ENCODE data around the gene ELK4. TPM values are rescaled to one million over a fixed set of nuclear protein-coding genes. Genes with fewer than 3 reads are reported as not detected.

The ELK4 gene
- total and polyA plus RNA-seq, 2 experiments from 2014 or later = 5.1 to 19.7 TPM

GRCh38 chr1:205587581-205587980 lies 44.2 kb downstream of the ELK4 start:
- no peaks in the 10 kb centered on the region for H4K20me1 ChIP-seq (replicated peaks; ENCODE audit: insufficient read depth)
- Mint-ChIP-seq H3K9me3 (no peaks in the 10 kb centered on the region), H3K4me3 (no peak overlapping the region; the same call in 2 of the 3 replicates), H3K27ac (no peak overlapping the region), H3K27me3 (ENCODE audit: insufficient read depth, low read depth, poor library complexity) (peaks cover 2% of the 10 kb centered on the region), H3K36me3 (ENCODE audit: low read depth) (no peaks in the 10 kb centered on the region), H3K4me1 (peaks cover 7% of the 10 kb centered on the region; the same call in 2 of the 3 replicates)
- no peak overlapping the region for H3K4me2 ChIP-seq
- H3K4me1 ChIP-seq (ENCODE audit: insufficient read depth) = peaks cover 8% of the 10 kb centered on the region; the same call in 1 of the 2 replicates
- TF ChIP-seq NANOG (IDR thresholded peaks at IDR 0.05; ENCODE audit: borderline replicate concordance) (no peak), STAT1 (IDR thresholded peaks at IDR 0.05; ENCODE audit: unreplicated experiment) (no peak), CREB1 (CRISPR knock-in tag; IDR thresholded peaks at IDR 0.05; ENCODE audit: low read depth) (no peak)
- no peak overlapping the region for H3K4me3 ChIP-seq
- H3K79me2 ChIP-seq (replicated peaks; ENCODE audit: insufficient read depth) = no peaks in the 10 kb centered on the region
- ATAC-seq = no peak
- H3K27me3 ChIP-seq (ENCODE audit: insufficient read depth) = peaks cover 4% of the 10 kb centered on the region; the same call in 1 of the 2 replicates
- no peak overlapping the region for H2AFZ ChIP-seq
- no peaks in the 10 kb centered on the region for H3F3A ChIP-seq (replicated peaks; ENCODE audit: low read depth)
- DNase-seq (ENCODE audit: low spot score) = no peak
- no peaks in the 10 kb centered on the region for H3K9me2 ChIP-seq (ENCODE audit: insufficient read depth)
- H3K27ac ChIP-seq (ENCODE audit: low read depth) = no peak overlapping the region
- H3K36me3 ChIP-seq (ENCODE audit: insufficient read depth) = no peaks in the 10 kb centered on the region

GRCh38 chr1:205585835-205586785 lies 45.7 kb downstream of the ELK4 start:
- no peaks in the 10 kb centered on the region for H3K36me3 Mint-ChIP-seq (ENCODE audit: low read depth)
- no peaks in the 10 kb centered on the region for H3K9me3 Mint-ChIP-seq
- Histone ChIP-seq H3K79me2 (replicated peaks; ENCODE audit: insufficient read depth) (no peaks in the 10 kb centered on the region), H3K36me3 (ENCODE audit: insufficient read depth) (no peaks in the 10 kb centered on the region), H2AFZ (no peak overlapping the region), H4K20me1 (replicated peaks; ENCODE audit: insufficient read depth) (no peaks in the 10 kb centered on the region), H3K27me3 (ENCODE audit: insufficient read depth) (peaks cover 4% of the 10 kb centered on the region; the same call in 1 of the 2 replicates), H3K4me2 (no peak overlapping the region), H3K4me1 (ENCODE audit: insufficient read depth) (no peaks in the 10 kb centered on the region), H3K9me2 (ENCODE audit: insufficient read depth) (no peaks in the 10 kb centered on the region), H3K4me3 (no peak overlapping the region), H3F3A (replicated peaks; ENCODE audit: low read depth) (no peaks in the 10 kb centered on the region), H3K27ac (ENCODE audit: low read depth) (no peak overlapping the region)
- peaks cover 3% of the 10 kb centered on the region; the same call in 1 of the 3 replicates for H3K4me1 Mint-ChIP-seq
- H3K27me3 Mint-ChIP-seq (ENCODE audit: insufficient read depth, low read depth, poor library complexity) = peaks cover 5% of the 10 kb centered on the region
- ATAC-seq (no peak), DNase-seq (ENCODE audit: low spot score) (no peak)
- no peak overlapping the region for H3K4me3 Mint-ChIP-seq
- H3K27ac Mint-ChIP-seq = no peak overlapping the region
- TF ChIP-seq CREB1 (CRISPR knock-in tag; IDR thresholded peaks at IDR 0.05; ENCODE audit: low read depth) (no peak), ZNF331 (CRISPR knock-in tag; IDR thresholded peaks at IDR 0.05; ENCODE audit: low read depth) (no peak), JUNB (IDR thresholded peaks at IDR 0.05; ENCODE audit: unreplicated experiment) (no peak), EZH2 (IDR thresholded peaks at IDR 0.05; ENCODE audit: low read depth, unreplicated experiment) (no peak), ETS1 (IDR thresholded peaks at IDR 0.05) (no peak), POLR2AphosphoS5 (IDR thresholded peaks at IDR 0.05; ENCODE audit: low read depth) (no peak), EZH2phosphoT487 (IDR thresholded peaks at IDR 0.05; ENCODE audit: unreplicated experiment) (no peak), STAT1 (IDR thresholded peaks at IDR 0.05; ENCODE audit: unreplicated experiment) (no peak), ZNF462 (CRISPR knock-in tag; IDR thresholded peaks at IDR 0.05) (no peak)

All from GM23338 (cell line).